H1 (cell line): Measurements from ENCODE around the gene SLC66A1. TPM values are rescaled to one million over a fixed set of nuclear protein-coding genes. Genes with fewer than 3 reads are reported as not detected.

Source experiments
- BACH1 ChIP-seq: IDR thresholded peaks from 2 replicates; pipeline ENCODE4 v1.6.1; 2012; ENCODE audit warnings: low read length, improper control_type of control experiment
- HDAC6 ChIP-seq: IDR thresholded peaks from one replicate; pipeline ENCODE4 v1.7.1; 2012; ENCODE audit warnings: low read depth, mild to moderate bottlenecking, inconsistent platforms, low read length, moderate library complexity
- POLR2AphosphoS5 ChIP-seq: IDR thresholded peaks from 2 replicates; pipeline ENCODE4 v1.6.1; 2011; ENCODE audit warnings: low read depth, low read length
- TCF12 ChIP-seq: IDR thresholded peaks from 2 replicates; pipeline ENCODE4 v1.6.1; 2011; ENCODE audit warnings: low read depth, mild to moderate bottlenecking, low read length
- polyA plus RNA-seq, 7 experiments: library from polyadenylated mRNA; depleted of rRNA in 3 of 7; stranded (reverse) in 5 of 7; unstranded in 2 of 7; fragments of >200 nt in 5 of 7; fragments of 200-250 nt in 2 of 7; gene quantifications; 1 replicate in 5 of 7; 2 replicates in 1 of 7; 4 replicates in 1 of 7; pipeline versions ENCODE4 v1.2.1 to v1.2.3, GENCODE V29; 2011 to 2013; ENCODE audit warnings: missing spikeins in 2 of 7, mixed read lengths in 2 of 7
- total RNA-seq: library from RNA; stranded (reverse); fragmentation: NEBNext Ultra II Directional; extraction: Animal tissue kit (Norgen Biotek cat#: 25700); gene quantifications from 2 replicates; pipeline ENCODE4 v1.2.1, GENCODE V29; 2021

The SLC66A1 gene
- total and polyA plus RNA-seq, 2 of the 8 experiments (the other 6 are each of a cell fraction or from before 2014, with no cell fraction given), result 16.8 to 27.9 TPM

DNA sequence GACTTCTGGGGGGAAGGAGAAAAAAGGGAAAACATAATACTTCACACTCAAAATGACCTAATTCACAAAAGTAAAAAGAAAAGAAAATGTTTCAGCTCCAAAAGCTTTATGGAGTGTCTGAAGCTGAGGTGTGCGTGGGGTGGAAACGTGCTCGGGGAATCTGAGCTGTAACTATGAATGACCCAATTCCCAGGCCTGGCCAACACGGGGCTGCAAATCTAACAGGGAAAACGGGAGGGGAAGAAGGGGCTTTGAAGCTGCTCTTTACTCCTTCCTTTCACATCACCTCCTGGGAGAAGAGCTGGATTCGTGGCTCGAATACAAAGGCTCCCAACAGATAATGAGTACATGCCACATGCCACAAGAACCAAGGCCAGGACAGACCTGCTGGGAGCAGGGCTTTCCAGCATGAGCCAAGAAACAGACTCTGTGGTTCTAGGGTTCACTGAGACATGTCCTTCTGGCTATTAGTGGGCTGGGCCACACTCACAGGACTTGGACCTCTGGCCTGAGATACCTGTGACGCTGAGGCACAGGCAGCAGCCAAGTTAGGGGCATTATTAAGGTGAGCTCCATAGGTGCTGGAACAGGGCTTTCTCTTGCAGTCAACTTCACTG is 51.5 kb downstream of the SLC66A1 start (continued):
- no peak for TF ChIP-seq POLR2AphosphoS5
- no peak for TF ChIP-seq BACH1
- TF ChIP-seq TCF12, result no peak
- no peak for TF ChIP-seq HDAC6
